GM23338 (cell line): ENCODE data around the gene STK39. TPM values are rescaled to one million over a fixed set of nuclear protein-coding genes. Genes with fewer than 3 reads are reported as not detected.

ENCODE experiments used
- ATAC-seq: fragments of 200-7000 bp; cut with Tn5 transposase; 3 replicates; pipeline ENCODE4 v1.9.1; 2020
- DNase-seq: peaks from one replicate; pipeline ENCODE4 v3.0.0-alpha.2; 2015; ENCODE audit warnings: low spot score
- H2AFZ ChIP-seq: fragments of 200-600 bp; sonication (generic); 2 replicates; pipeline ENCODE4 v1.8.0; 2016; ENCODE audit warnings: antibody characterized with exemption, mild to moderate bottlenecking, moderate library complexity
- H3F3A ChIP-seq: fragments of 200-600 bp; sonication (generic); replicated peaks from 2 replicates; pipeline ENCODE4 v1.8.0; 2017; ENCODE audit warnings: antibody characterized with exemption, mixed run types, low read depth
- H3K27ac ChIP-seq: fragments of 200-600 bp; sonication (generic); 2 replicates; pipeline ENCODE4 v1.6.1; 2016; ENCODE audit warnings: low read depth
- H3K27me3 ChIP-seq: fragments of 200-600 bp; sonication (generic); 2 replicates; pipeline ENCODE4 v1.8.0; 2016; ENCODE audit warnings: mild to moderate bottlenecking, mixed run types, moderate library complexity; ENCODE audit not compliant: insufficient read depth
- H3K36me3 ChIP-seq: fragments of 200-600 bp; sonication (generic); 2 replicates; pipeline ENCODE4 v1.8.0; 2016; ENCODE audit warnings: mild to moderate bottlenecking; ENCODE audit not compliant: insufficient read depth
- H3K4me1 ChIP-seq: fragments of 200-600 bp; sonication (generic); 2 replicates; pipeline ENCODE4 v1.8.0; 2016; ENCODE audit warnings: mild to moderate bottlenecking, moderate library complexity; ENCODE audit not compliant: insufficient read depth
- H3K4me2 ChIP-seq: fragments of 200-600 bp; sonication (generic); 2 replicates; pipeline ENCODE4 v1.7.1; 2017; ENCODE audit warnings: mixed run types
- H3K4me3 ChIP-seq: fragments of 200-600 bp; sonication (generic); 2 replicates; pipeline ENCODE4 v1.6.1; 2016; ENCODE audit warnings: mixed run types
- H3K79me2 ChIP-seq: fragments of 200-600 bp; sonication (generic); replicated peaks from 2 replicates; pipeline ENCODE4 v1.8.0; 2017; ENCODE audit warnings: mild to moderate bottlenecking; ENCODE audit not compliant: insufficient read depth
- H3K9me2 ChIP-seq: fragments of 200-600 bp; sonication (generic); 2 replicates; pipeline ENCODE4 v1.8.0; 2017; ENCODE audit not compliant: insufficient read depth
- H4K20me1 ChIP-seq: fragments of 200-600 bp; sonication (generic); replicated peaks from 2 replicates; pipeline ENCODE4 v1.8.0; 2017; ENCODE audit warnings: mild to moderate bottlenecking; ENCODE audit not compliant: insufficient read depth
- H3K27ac Mint-ChIP-seq: 2 replicates; pipeline ENCODE4 v1.8.0; 2020; ENCODE audit warnings: inconsistent platforms, mild to moderate bottlenecking, moderate library complexity, mixed read lengths
- H3K27me3 Mint-ChIP-seq: 3 replicates; pipeline ENCODE4 v1.8.0; 2022; ENCODE audit warnings: low read depth, mild to moderate bottlenecking, moderate library complexity, mixed read lengths, inconsistent platforms; ENCODE audit not compliant: insufficient read depth, poor library complexity
- H3K36me3 Mint-ChIP-seq: 3 replicates; pipeline ENCODE4 v1.8.0; 2021; ENCODE audit warnings: low read depth, mild to moderate bottlenecking, inconsistent platforms, moderate library complexity, mixed read lengths
- H3K4me1 Mint-ChIP-seq: 3 replicates; pipeline ENCODE4 v1.8.0; 2020; ENCODE audit warnings: mild to moderate bottlenecking, inconsistent platforms, mixed read lengths
- H3K4me3 Mint-ChIP-seq: 3 replicates; pipeline ENCODE4 v1.8.0; 2021; ENCODE audit warnings: moderate library complexity, mild to moderate bottlenecking, inconsistent platforms, mixed read lengths
- H3K9me3 Mint-ChIP-seq: 3 replicates; pipeline ENCODE4 v1.8.0; 2020; ENCODE audit warnings: moderate library complexity, mild to moderate bottlenecking, inconsistent platforms, mixed read lengths
- CREB1 ChIP-seq: fragments of 250-450 bp; sonication (Bioruptor Pico); IDR thresholded peaks from 2 replicates; pipeline ENCODE4 v1.5.0; 2020; ENCODE audit warnings: low read depth, mild to moderate bottlenecking, moderate library complexity
- EZH2 ChIP-seq: fragments of 200-600 bp; sonication (generic); IDR thresholded peaks from one replicate; pipeline ENCODE4 v1.8.0; 2017; ENCODE audit warnings: antibody characterized with exemption, mild to moderate bottlenecking, low read depth; ENCODE audit not compliant: unreplicated experiment
- EZH2phosphoT487 ChIP-seq: fragments of 200-600 bp; sonication (generic); IDR thresholded peaks from one replicate; pipeline ENCODE4 v1.8.1; 2018; ENCODE audit warnings: antibody characterized with exemption; ENCODE audit not compliant: unreplicated experiment
- JUNB ChIP-seq: IDR thresholded peaks from one replicate; pipeline ENCODE4 v1.6.1; 2016; ENCODE audit warnings: antibody characterized with exemption; ENCODE audit not compliant: unreplicated experiment
- NANOG ChIP-seq: IDR thresholded peaks from 2 replicates; pipeline ENCODE4 v1.6.1; 2016; ENCODE audit warnings: antibody characterized with exemption, borderline replicate concordance
- POLR2AphosphoS5 ChIP-seq: IDR thresholded peaks from 2 replicates; pipeline ENCODE4 v1.6.1; 2016; ENCODE audit warnings: antibody characterized with exemption, low read depth
- STAT1 ChIP-seq: IDR thresholded peaks from one replicate; pipeline ENCODE4 v1.6.1; 2016; ENCODE audit warnings: antibody characterized with exemption; ENCODE audit not compliant: unreplicated experiment
- ZNF114 ChIP-seq: fragments of 250-450 bp; sonication (Bioruptor Pico); IDR thresholded peaks from 2 replicates; pipeline ENCODE4 v1.5.0; 2020; ENCODE audit warnings: mild to moderate bottlenecking, moderate library complexity
- polyA plus RNA-seq: library from polyadenylated mRNA; unstranded; fragments of >200 nt; fragmentation: Nextera tagmentation; extraction: Ambion mirVana; gene quantifications from 2 replicates; pipeline ENCODE4 v1.2.1, GENCODE V29; 2016
- total RNA-seq: library from RNA; depleted of rRNA; stranded (reverse); fragments of >200 nt; shearing (Covaris generic); gene quantifications from 2 replicates; pipeline ENCODE4 v1.2.3, GENCODE V29; 2014
- TF ChIP-seq, protein P1 (sequence below): IDR thresholded peaks from one replicate; pipeline ENCODE4 v1.6.1; 2018; ENCODE audit warnings: antibody characterized with exemption; ENCODE audit not compliant: unreplicated experiment
- TF ChIP-seq, protein P2 (sequence below), 2 experiments: fragments of 200-600 bp in 1 of 2; sonication (generic) in 1 of 2; conservative IDR thresholded peaks; 2 replicates each; pipeline versions ENCODE4 v1.5.1 to v1.6.1; 2016 to 2017; ENCODE audit warnings: antibody characterized with exemption in 2 of 2, low read depth in 2 of 2, mild to moderate bottlenecking in 2 of 2, moderate library complexity in 1 of 2
- TF ChIP-seq, protein P3 (sequence below): IDR thresholded peaks from 2 replicates; pipeline ENCODE4 v1.6.1; 2016; ENCODE audit warnings: antibody characterized with exemption

The STK39 gene
- total and polyA plus RNA-seq, 2 experiments from 2014 or later, result 9.5 to 16.9 TPM

DNA sequence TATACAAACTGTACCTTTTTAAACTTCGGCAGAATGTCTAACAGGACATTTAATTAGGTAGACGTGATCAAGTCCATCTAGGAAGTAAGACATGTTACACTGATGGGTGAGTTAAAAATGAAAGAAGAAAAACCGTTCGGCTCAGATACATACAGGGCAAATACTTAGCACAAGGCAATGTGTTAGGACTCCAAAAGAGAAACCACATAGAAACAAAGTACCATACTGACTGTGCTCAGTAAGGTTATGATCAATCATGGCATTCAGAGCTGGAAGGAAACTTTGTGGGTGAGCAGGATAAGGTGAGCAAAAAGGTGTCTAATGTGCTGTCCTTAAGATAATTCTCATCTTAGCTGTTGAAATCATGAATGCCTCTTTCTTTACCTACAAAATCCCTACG is 211.9 kb downstream of the STK39 start:
- Histone ChIP-seq H4K20me1 (no peaks in the 10 kb centered on the region), H3K27ac (no peak overlapping the region), H3K27me3 (no peaks in the 10 kb centered on the region), H3K9me2 (no peaks in the 10 kb centered on the region), H3F3A (no peaks in the 10 kb centered on the region), H2AFZ (no peak overlapping the region), H3K79me2 (no peaks in the 10 kb centered on the region), H3K4me1 (no peaks in the 10 kb centered on the region), H3K4me3 (no peak overlapping the region), H3K36me3 (no peaks in the 10 kb centered on the region), H3K4me2 (no peak overlapping the region)
- no peak overlapping the region for H3K27ac Mint-ChIP-seq
- H3K4me1 Mint-ChIP-seq, result no peaks in the 10 kb centered on the region
- TF ChIP-seq, protein P1, sequence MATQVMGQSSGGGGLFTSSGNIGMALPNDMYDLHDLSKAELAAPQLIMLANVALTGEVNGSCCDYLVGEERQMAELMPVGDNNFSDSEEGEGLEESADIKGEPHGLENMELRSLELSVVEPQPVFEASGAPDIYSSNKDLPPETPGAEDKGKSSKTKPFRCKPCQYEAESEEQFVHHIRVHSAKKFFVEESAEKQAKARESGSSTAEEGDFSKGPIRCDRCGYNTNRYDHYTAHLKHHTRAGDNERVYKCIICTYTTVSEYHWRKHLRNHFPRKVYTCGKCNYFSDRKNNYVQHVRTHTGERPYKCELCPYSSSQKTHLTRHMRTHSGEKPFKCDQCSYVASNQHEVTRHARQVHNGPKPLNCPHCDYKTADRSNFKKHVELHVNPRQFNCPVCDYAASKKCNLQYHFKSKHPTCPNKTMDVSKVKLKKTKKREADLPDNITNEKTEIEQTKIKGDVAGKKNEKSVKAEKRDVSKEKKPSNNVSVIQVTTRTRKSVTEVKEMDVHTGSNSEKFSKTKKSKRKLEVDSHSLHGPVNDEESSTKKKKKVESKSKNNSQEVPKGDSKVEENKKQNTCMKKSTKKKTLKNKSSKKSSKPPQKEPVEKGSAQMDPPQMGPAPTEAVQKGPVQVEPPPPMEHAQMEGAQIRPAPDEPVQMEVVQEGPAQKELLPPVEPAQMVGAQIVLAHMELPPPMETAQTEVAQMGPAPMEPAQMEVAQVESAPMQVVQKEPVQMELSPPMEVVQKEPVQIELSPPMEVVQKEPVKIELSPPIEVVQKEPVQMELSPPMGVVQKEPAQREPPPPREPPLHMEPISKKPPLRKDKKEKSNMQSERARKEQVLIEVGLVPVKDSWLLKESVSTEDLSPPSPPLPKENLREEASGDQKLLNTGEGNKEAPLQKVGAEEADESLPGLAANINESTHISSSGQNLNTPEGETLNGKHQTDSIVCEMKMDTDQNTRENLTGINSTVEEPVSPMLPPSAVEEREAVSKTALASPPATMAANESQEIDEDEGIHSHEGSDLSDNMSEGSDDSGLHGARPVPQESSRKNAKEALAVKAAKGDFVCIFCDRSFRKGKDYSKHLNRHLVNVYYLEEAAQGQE, result no peak
- TF ChIP-seq, protein P2, sequence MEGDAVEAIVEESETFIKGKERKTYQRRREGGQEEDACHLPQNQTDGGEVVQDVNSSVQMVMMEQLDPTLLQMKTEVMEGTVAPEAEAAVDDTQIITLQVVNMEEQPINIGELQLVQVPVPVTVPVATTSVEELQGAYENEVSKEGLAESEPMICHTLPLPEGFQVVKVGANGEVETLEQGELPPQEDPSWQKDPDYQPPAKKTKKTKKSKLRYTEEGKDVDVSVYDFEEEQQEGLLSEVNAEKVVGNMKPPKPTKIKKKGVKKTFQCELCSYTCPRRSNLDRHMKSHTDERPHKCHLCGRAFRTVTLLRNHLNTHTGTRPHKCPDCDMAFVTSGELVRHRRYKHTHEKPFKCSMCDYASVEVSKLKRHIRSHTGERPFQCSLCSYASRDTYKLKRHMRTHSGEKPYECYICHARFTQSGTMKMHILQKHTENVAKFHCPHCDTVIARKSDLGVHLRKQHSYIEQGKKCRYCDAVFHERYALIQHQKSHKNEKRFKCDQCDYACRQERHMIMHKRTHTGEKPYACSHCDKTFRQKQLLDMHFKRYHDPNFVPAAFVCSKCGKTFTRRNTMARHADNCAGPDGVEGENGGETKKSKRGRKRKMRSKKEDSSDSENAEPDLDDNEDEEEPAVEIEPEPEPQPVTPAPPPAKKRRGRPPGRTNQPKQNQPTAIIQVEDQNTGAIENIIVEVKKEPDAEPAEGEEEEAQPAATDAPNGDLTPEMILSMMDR (conservative IDR thresholded peaks at IDR 0.05; ENCODE audit: low read depth in 2 of 2), result no peak
- TF ChIP-seq ZNF114 (CRISPR knock-in tag) (no peak), EZH2 (no peak), STAT1 (no peak)
- peaks cover 2% of the 10 kb centered on the region for H3K27me3 Mint-ChIP-seq
- H3K4me3 Mint-ChIP-seq, result no peak overlapping the region
- no peaks in the 10 kb centered on the region for H3K9me3 Mint-ChIP-seq
- DNase-seq, result no peak
- no peak for ATAC-seq
- H3K36me3 Mint-ChIP-seq, result no peaks in the 10 kb centered on the region

DNA sequence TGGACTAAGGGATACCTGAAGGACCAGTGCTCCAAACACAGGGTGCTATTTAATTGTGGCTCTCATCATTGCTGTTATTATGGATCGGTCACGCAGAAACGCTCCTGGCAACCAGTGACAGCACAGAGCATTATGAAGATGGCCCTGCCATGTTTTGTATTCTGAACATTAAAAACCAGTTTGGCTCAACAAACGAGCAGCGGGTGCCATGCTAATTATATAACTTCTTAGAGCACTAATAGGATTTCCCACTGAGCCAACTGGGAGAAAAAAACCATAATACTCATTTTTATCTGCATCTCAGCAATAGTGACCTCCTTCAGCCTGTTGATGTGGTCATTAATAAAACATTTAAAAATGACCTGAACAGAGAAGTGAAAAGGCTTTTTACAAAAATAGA is 212.8 kb downstream of the STK39 start:
- H3K9me3 Mint-ChIP-seq, result no peaks in the 10 kb centered on the region
- Histone ChIP-seq H2AFZ (no peak overlapping the region), H4K20me1 (no peaks in the 10 kb centered on the region)
- TF ChIP-seq, protein P1, result no peak
- TF ChIP-seq, protein P3, sequence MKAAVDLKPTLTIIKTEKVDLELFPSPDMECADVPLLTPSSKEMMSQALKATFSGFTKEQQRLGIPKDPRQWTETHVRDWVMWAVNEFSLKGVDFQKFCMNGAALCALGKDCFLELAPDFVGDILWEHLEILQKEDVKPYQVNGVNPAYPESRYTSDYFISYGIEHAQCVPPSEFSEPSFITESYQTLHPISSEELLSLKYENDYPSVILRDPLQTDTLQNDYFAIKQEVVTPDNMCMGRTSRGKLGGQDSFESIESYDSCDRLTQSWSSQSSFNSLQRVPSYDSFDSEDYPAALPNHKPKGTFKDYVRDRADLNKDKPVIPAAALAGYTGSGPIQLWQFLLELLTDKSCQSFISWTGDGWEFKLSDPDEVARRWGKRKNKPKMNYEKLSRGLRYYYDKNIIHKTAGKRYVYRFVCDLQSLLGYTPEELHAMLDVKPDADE, result no peak
- no peak for TF ChIP-seq POLR2AphosphoS5
- TF ChIP-seq, protein P2 (conservative IDR thresholded peaks at IDR 0.05; ENCODE audit: low read depth in 2 of 2), result no peak
- TF ChIP-seq EZH2phosphoT487, result no peak
- no peak for TF ChIP-seq NANOG
- no peak for TF ChIP-seq CREB1 (CRISPR knock-in tag)
- TF ChIP-seq JUNB, result no peak
- TF ChIP-seq ZNF114 (CRISPR knock-in tag), result no peak

More for the DNA sequence above, 212.8 kb downstream of the STK39 start:
- Mint-ChIP-seq H3K27ac (no peak overlapping the region), H3K4me3 (no peak overlapping the region), H3K27me3 (peaks cover 2% of the 10 kb centered on the region), H3K4me1 (no peaks in the 10 kb centered on the region), H3K36me3 (no peaks in the 10 kb centered on the region)
- H3K27ac ChIP-seq, result no peak overlapping the region
- H3K4me3 ChIP-seq, result no peak overlapping the region
- H3K36me3 ChIP-seq, result no peaks in the 10 kb centered on the region
- no peaks in the 10 kb centered on the region for H3K27me3 ChIP-seq
- no peaks in the 10 kb centered on the region for H3F3A ChIP-seq
- no peaks in the 10 kb centered on the region for H3K79me2 ChIP-seq
- no peaks in the 10 kb centered on the region for H3K4me1 ChIP-seq
- H3K9me2 ChIP-seq, result no peaks in the 10 kb centered on the region
- H3K4me2 ChIP-seq, result no peak overlapping the region
- DNase-seq, result no peak
- ATAC-seq, result no peak
